22Rv1 (cell line): ENCODE measurements around the gene BABAM2.

Experiments used
- CTCF ChIP-seq: fragments of 450-650 bp; IDR thresholded peaks from 2 replicates; pipeline ENCODE4 v1.5.1; 2017; ENCODE audit warnings: mild to moderate bottlenecking
- ZFX ChIP-seq: fragments of 450-650 bp; IDR thresholded peaks from 2 replicates; pipeline ENCODE4 v1.6.1; 2017; ENCODE audit warnings: antibody characterized with exemption, borderline replicate concordance

GRCh38 chr2:27952070-27952469 is 61.5 kb downstream of the BABAM2 start:
- TF ChIP-seq CTCF (no peak), ZFX (no peak)
